Activated naive CD8-positive, alpha-beta T cell treated with anti-CD3 and anti-CD28 coated beads for 36 hours (primary cell): ENCODE results near the gene RALGAPA2. TPM values are rescaled to one million over a fixed set of nuclear protein-coding genes. Genes with fewer than 3 reads are reported as not detected.

Source experiments
- DNase-seq: peaks from one replicate; pipeline ENCODE4 v3.0.0; 2021
- H3K27ac Mint-ChIP-seq: one replicate; pipeline ENCODE4 v1.8.0; 2022; ENCODE audit warnings: mild to moderate bottlenecking, moderate library complexity, mixed read lengths
- H3K27me3 Mint-ChIP-seq: one replicate; pipeline ENCODE4 v1.8.0; 2022; ENCODE audit warnings: mild to moderate bottlenecking, mixed read lengths
- H3K36me3 Mint-ChIP-seq: one replicate; pipeline ENCODE4 v1.8.0; 2021; ENCODE audit warnings: mild to moderate bottlenecking, mixed read lengths
- H3K4me1 Mint-ChIP-seq: one replicate; pipeline ENCODE4 v1.8.0; 2021; ENCODE audit warnings: mixed read lengths
- H3K4me3 Mint-ChIP-seq: one replicate; pipeline ENCODE4 v1.8.0; 2022; ENCODE audit warnings: mild to moderate bottlenecking, moderate library complexity, mixed read lengths
- H3K9me3 Mint-ChIP-seq: one replicate; pipeline ENCODE4 v1.8.0; 2022; ENCODE audit warnings: mixed read lengths
- total RNA-seq, 2 experiments: library from RNA; stranded (reverse); gene quantifications; one replicate each; pipeline ENCODE4 v1.2.3, GENCODE V29; 2021

Gene RALGAPA2
- total RNA-seq, 2 experiments from 2014 or later: 14.7 to 15.6 TPM

- Mint-ChIP-seq H3K4me3 (no peak overlapping the region), H3K9me3 (no peaks in the 10 kb centered on the region), H3K27ac (no peak overlapping the region), H3K36me3 (no peaks in the 10 kb centered on the region), H3K4me1 (peaks cover 5% of the 10 kb centered on the region), H3K27me3 (peaks cover 70% of the 10 kb centered on the region)
- DNase-seq: no peak
These were observed 340.8 kb downstream of the RALGAPA2 start for GRCh38 chr20:20371681-20372080.

DNA sequence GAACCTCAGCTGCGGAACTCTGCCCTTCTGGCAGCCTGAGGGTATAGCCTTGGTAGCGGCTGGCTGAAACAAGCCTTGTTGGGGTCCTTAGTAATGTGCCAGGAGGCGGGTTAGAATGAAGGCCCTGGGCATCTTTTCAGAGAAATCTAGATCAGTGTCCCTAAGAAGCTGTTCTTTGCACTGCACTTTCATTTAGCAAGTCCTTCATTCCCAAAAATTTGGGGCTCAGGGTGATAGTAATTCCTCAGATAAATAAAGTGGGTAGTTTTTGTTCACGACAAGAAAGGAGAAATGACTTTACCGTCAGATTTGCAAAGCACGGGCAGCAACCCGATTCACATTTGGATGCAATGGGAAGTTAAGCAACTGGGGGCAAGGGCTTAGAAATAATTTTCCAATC lies 341.4 kb downstream of the RALGAPA2 start:
- Mint-ChIP-seq H3K27me3 (peaks cover 73% of the 10 kb centered on the region), H3K27ac (no peak overlapping the region), H3K36me3 (no peaks in the 10 kb centered on the region), H3K4me1 (peaks cover 6% of the 10 kb centered on the region), H3K4me3 (no peak overlapping the region), H3K9me3 (no peaks in the 10 kb centered on the region)
- no peak for DNase-seq

GRCh38 chr20:20370094-20370575 lies 342.3 kb downstream of the RALGAPA2 start:
- Mint-ChIP-seq H3K9me3 (no peaks in the 10 kb centered on the region), H3K27ac (no peak overlapping the region), H3K36me3 (no peaks in the 10 kb centered on the region), H3K27me3 (peaks cover 75% of the 10 kb centered on the region), H3K4me1 (peaks cover 11% of the 10 kb centered on the region), H3K4me3 (peak overlapping the region; percentile 46)
- no peak for DNase-seq

GRCh38 chr20:20369250-20370093 lies 343.0 kb downstream of the RALGAPA2 start:
- Mint-ChIP-seq H3K36me3 (no peaks in the 10 kb centered on the region), H3K4me1 (peaks cover 11% of the 10 kb centered on the region), H3K9me3 (no peaks in the 10 kb centered on the region), H3K27ac (no peak overlapping the region), H3K27me3 (peaks cover 81% of the 10 kb centered on the region), H3K4me3 (peak overlapping the region; percentile 46)
- DNase-seq: peak; percentile 26

- H3K27me3 Mint-ChIP-seq: peaks cover 81% of the 10 kb centered on the region
- H3K9me3 Mint-ChIP-seq: no peaks in the 10 kb centered on the region
- DNase-seq: peak; percentile 31
- no peaks in the 10 kb centered on the region for H3K36me3 Mint-ChIP-seq
- H3K4me3 Mint-ChIP-seq: no peak overlapping the region
- no peak overlapping the region for H3K27ac Mint-ChIP-seq
- peaks cover 11% of the 10 kb centered on the region for H3K4me1 Mint-ChIP-seq
These were observed 343.8 kb downstream of the RALGAPA2 start for GRCh38 chr20:20368418-20369249.

- H3K27ac Mint-ChIP-seq: no peak within 1 kb of the TSS
- H3K36me3 Mint-ChIP-seq: no peaks in the 10 kb centered on the region
- H3K4me1 Mint-ChIP-seq: peaks cover 15% of the 10 kb centered on the region
- H3K4me3 Mint-ChIP-seq: peak within 1 kb of the TSS; percentile 55
- DNase-seq: peak; percentile 7
- peaks cover 81% of the 10 kb centered on the region for H3K27me3 Mint-ChIP-seq
- no peaks in the 10 kb centered on the region for H3K9me3 Mint-ChIP-seq
These were observed 344.6 kb downstream of the RALGAPA2 start, which contains the start of gene INSM1 for GRCh38 chr20:20367575-20368417. INSM1 (plus strand) TSS chr20:20368104; CDS start chr20:20368268, 164 bp downstream.

DNA sequence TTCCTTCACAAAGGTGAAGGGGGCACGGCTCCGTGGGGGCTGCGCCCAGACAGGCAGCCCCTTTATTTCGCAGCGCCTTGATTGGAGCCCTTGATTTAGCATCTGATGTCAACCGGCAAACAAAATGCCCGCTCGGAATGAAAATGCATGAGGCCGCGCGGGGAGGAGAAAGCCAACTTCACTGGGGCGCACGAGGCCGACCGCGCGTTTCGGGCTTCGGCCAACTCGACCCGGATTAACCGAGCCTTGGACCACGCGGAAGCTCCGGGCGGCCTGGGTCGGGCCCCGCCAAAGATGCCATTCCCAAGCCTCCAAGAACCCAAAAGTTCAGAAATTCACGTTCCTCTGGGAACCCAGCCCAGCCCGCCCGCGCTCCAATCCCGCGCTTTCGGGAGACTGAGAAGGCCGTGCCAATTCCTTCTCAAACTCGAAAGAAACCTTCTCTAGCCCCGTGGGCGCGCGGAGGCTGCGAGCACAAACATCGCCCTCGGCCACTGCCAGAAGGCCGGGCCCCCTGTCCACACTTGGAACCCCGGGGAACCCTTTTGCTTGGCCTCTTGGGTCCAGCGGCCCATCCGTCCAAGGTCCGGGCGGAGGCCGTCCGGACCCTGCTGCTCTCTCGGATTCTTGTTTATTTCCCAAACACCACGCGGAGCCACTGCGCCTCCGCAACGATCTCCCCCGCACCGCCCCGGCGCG lies 345.4 kb downstream of the RALGAPA2 start:
- no peak for DNase-seq
- H3K9me3 Mint-ChIP-seq: no peaks in the 10 kb centered on the region
- H3K27ac Mint-ChIP-seq: no peak overlapping the region
- H3K36me3 Mint-ChIP-seq: no peaks in the 10 kb centered on the region
- peaks cover 81% of the 10 kb centered on the region for H3K27me3 Mint-ChIP-seq
- peaks cover 18% of the 10 kb centered on the region for H3K4me1 Mint-ChIP-seq
- H3K4me3 Mint-ChIP-seq: no peak overlapping the region

DNA sequence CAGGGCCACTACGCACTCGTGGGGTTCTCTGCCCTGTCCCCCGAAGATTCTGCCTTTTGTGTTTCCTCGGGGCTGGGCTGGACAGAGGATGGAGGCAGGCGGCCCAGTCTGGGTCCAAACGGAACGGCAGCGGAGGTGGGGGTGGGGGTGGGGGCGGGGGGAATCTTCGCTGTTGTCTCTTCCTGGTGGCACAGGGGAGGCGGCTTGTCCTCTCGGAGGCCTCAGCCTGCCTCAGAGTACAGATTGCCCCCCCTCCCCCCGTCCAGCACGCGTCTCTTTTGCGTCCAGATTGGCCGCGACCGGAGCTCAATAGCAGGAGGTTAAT lies 345.9 kb downstream of the RALGAPA2 start:
- Mint-ChIP-seq H3K4me1 (peaks cover 18% of the 10 kb centered on the region), H3K27me3 (peaks cover 81% of the 10 kb centered on the region), H3K36me3 (no peaks in the 10 kb centered on the region), H3K4me3 (peak overlapping the region; percentile 29), H3K27ac (no peak overlapping the region), H3K9me3 (no peaks in the 10 kb centered on the region)
- DNase-seq: no peak

- H3K4me3 Mint-ChIP-seq: no peak overlapping the region
- H3K27ac Mint-ChIP-seq: no peak overlapping the region
- peaks cover 22% of the 10 kb centered on the region for H3K4me1 Mint-ChIP-seq
- H3K27me3 Mint-ChIP-seq: peaks cover 81% of the 10 kb centered on the region
- no peaks in the 10 kb centered on the region for H3K9me3 Mint-ChIP-seq
- no peaks in the 10 kb centered on the region for H3K36me3 Mint-ChIP-seq
- DNase-seq: no peak
These were observed 346.8 kb downstream of the RALGAPA2 start for GRCh38 chr20:20365480-20366161.

GRCh38 chr20:20364593-20365479 lies 347.6 kb downstream of the RALGAPA2 start:
- peaks cover 81% of the 10 kb centered on the region for H3K27me3 Mint-ChIP-seq
- DNase-seq: peak; percentile 22
- no peak overlapping the region for H3K27ac Mint-ChIP-seq
- H3K4me1 Mint-ChIP-seq: peaks cover 25% of the 10 kb centered on the region
- no peak overlapping the region for H3K4me3 Mint-ChIP-seq
- no peaks in the 10 kb centered on the region for H3K9me3 Mint-ChIP-seq
- H3K36me3 Mint-ChIP-seq: no peaks in the 10 kb centered on the region

DNA sequence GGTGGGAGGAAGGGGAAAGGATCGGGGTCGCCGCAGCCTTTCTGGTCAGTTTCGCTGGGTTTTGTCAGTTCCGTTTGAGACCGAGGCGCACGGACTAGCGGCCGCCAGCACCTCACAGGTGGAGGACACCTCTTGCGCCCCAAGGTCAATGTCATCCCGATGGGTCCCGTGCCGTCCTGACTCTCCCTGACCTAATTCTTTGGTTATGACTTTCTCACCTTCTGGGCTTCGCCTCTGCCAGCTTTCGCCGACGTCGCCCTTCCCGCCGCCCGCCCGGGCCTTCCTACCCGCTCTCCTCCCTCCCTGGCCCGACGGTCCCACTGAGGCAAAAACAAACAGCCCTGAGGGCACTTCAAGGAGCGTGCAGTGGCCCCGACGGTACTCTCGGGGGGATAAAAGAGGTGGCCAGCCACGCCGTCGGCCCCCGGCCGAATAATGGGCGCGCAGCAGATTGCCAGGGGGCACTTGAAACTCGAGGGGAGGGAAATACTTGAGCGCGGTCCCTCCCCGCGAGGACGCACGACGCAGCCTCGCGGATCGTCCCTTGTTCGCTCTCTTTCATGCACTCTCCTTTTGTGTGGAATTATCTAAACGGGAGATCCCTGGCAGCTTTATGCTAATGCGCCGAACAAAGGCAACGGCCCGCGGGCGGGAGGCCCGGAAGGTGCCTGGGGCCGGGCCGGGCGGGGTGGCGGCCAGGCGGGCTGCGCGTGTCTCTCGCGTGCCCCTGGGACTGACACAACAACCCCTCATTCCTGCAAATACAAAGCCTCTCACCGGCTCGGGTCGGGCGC lies 348.4 kb downstream of the RALGAPA2 start:
- Mint-ChIP-seq H3K4me1 (peaks cover 24% of the 10 kb centered on the region), H3K27me3 (peaks cover 81% of the 10 kb centered on the region), H3K36me3 (no peaks in the 10 kb centered on the region), H3K27ac (no peak overlapping the region), H3K9me3 (no peaks in the 10 kb centered on the region), H3K4me3 (no peak overlapping the region)
- DNase-seq: no peak

GRCh38 chr20:20363434-20363798 lies 349.0 kb downstream of the RALGAPA2 start:
- Mint-ChIP-seq H3K9me3 (no peaks in the 10 kb centered on the region), H3K4me3 (no peak overlapping the region), H3K36me3 (no peaks in the 10 kb centered on the region), H3K4me1 (peaks cover 24% of the 10 kb centered on the region), H3K27me3 (peaks cover 81% of the 10 kb centered on the region), H3K27ac (no peak overlapping the region)
- DNase-seq: no peak
